ENCODE measurements around the gene SLC25A5.

The SLC25A5 gene

DNA sequence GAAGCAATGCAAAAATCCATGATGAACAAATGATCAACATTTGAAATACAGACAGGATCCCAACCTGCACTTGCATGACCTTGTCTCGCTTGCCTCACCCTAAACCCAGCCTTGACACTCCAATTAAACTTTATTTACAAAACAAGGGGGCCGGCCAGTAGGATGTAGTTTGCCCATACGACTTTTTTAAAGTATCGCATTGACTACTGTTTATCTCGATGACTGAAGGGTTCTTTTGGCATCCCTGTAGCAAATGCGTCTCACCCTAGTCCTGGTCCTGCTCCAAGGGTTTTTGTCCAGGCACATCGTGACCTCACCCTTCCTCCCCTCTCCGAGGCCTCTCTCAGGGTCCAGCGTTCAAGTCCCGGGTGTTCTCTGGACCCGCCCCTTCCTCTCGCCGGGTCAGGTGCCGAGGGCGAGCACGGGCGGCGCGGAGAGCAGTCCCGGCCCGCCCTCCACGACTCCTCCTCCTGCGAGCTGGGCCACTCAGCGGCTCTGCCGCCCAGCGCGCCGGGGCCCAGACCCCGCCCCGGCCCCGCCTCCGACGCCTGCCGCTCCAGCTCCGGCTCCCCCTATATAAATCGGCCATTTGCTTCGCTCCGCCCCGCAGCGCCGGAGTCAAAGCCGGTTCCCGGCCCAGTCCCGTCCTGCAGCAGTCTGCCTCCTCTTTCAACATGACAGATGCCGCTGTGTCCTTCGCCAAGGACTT is at the start of gene SLC25A5:
Gene SLC25A5, plus strand, starts transcription at position 603 of the 709 bp plus-strand sequence. Its CDS starts 72 bp downstream, at position 675.
- POLR2A ChIA-PET: interaction anchor here (0.6 to 1.2 kb wide), 10 partner anchors 13 to 232 kb away, joined by 3 to 7 read pairs (median 3); partner anchors contain the start of gene PGRMC1
- CTCF ChIA-PET: interaction anchor here (0.6 kb wide), 1 partner anchor 55 kb away, joined by 3 read pairs; no protein-coding TSS in a partner anchor

DNA sequence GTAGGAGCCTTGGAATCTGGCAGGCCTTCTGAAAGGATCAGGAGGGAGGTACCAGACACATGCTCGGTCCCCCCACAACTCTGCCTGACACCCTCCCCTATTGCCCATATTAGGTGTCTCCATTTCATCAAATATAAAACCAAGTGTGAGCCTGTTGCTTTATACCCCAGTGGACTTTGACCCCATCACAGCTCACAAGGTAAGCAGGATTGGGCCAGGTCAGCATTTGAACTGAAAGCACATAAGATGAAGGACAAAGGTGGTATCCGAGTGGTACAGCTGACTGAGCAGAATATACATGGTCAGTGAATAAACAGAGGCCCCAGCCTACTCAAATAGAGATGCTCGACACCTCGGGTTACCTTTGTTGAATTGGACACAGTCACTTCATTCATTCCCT is 49.1 kb upstream of the SLC25A5 start:
- POLR2A ChIA-PET: no interaction called here
- DNase-seq (ENCODE audit: extremely low spot score): no peak
- no peak for TF ChIP-seq FOXM1 (IDR thresholded peaks at IDR 0.05; ENCODE audit: borderline replicate concordance)
- no peak for TF ChIP-seq LEF1 (IDR thresholded peaks at IDR 0.05; ENCODE audit: borderline replicate concordance)
- TF ChIP-seq ELF4 (IDR thresholded peaks at IDR 0.05): no peak
- no peak for TF ChIP-seq NFRKB (IDR thresholded peaks at IDR 0.05)
- TF ChIP-seq ZNF384 (IDR thresholded peaks at IDR 0.05): no peak
- no peak for TF ChIP-seq ARNT (IDR thresholded peaks at IDR 0.05)
- TF ChIP-seq HDGF (IDR thresholded peaks at IDR 0.05; ENCODE audit: borderline replicate concordance): no peak
- no peak for TF ChIP-seq CTBP1 (IDR thresholded peaks at IDR 0.05; ENCODE audit: borderline replicate concordance)
- no peak for TF ChIP-seq FOXK2 (IDR thresholded peaks at IDR 0.05)
- CTCF ChIA-PET: interaction anchor here (1.0 kb wide), 1 partner anchor 71 kb away, joined by 3 read pairs; no protein-coding TSS in a partner anchor

More for the DNA sequence above, at the start of gene SLC25A5:
- TF ChIP-seq FOXA1 (IDR thresholded peaks at IDR 0.05): no peak
- TF ChIP-seq BHLHE40 (IDR thresholded peaks at IDR 0.05; ENCODE audit: borderline replicate concordance): no peak
- TF ChIP-seq NFRKB (IDR thresholded peaks at IDR 0.05): no peak
- TF ChIP-seq FOXK2 (IDR thresholded peaks at IDR 0.05): no peak
- no peak for TF ChIP-seq ZNF384 (IDR thresholded peaks at IDR 0.05)
- TF ChIP-seq CTBP1 (IDR thresholded peaks at IDR 0.05; ENCODE audit: borderline replicate concordance): no peak
- TF ChIP-seq SUZ12 (IDR thresholded peaks at IDR 0.05): no peak
- no peak for TF ChIP-seq ELF4 (IDR thresholded peaks at IDR 0.05)
- no peak for TF ChIP-seq HDGF (IDR thresholded peaks at IDR 0.05; ENCODE audit: borderline replicate concordance)
- no peak for TF ChIP-seq TARDBP (IDR thresholded peaks at IDR 0.05)
- TF ChIP-seq FOXM1 (IDR thresholded peaks at IDR 0.05; ENCODE audit: borderline replicate concordance): no peak
- TF ChIP-seq, protein P1, sequence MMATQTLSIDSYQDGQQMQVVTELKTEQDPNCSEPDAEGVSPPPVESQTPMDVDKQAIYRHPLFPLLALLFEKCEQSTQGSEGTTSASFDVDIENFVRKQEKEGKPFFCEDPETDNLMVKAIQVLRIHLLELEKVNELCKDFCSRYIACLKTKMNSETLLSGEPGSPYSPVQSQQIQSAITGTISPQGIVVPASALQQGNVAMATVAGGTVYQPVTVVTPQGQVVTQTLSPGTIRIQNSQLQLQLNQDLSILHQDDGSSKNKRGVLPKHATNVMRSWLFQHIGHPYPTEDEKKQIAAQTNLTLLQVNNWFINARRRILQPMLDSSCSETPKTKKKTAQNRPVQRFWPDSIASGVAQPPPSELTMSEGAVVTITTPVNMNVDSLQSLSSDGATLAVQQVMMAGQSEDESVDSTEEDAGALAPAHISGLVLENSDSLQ (IDR thresholded peaks at IDR 0.05): no peak; the same call in 1 of the 2 replicates
- no peak; the same call in 1 of the 2 replicates for TF ChIP-seq L3MBTL2 (conservative IDR thresholded peaks at IDR 0.05)
- peak; percentile 92 for DNase-seq (ENCODE audit: extremely low spot score)

DNA sequence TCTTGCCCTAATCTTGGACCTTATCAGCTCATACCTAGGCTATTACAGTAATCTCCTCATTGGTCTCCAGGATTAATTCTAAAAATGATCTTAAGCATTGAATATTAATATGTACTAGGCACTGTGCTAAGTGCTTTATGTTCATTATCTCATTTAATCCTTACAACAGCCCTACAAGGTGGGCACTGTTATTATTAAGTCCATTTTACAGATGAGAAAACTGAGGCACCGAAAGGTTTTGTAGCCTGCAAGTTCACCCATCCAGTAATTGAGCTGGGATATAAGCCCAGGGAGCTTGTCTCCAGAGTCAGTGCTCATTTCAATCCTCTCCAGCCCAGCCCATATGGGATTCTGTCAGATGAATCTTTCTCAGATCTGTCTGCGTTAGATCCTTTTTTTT is 48.3 kb upstream of the SLC25A5 start:
- POLR2A ChIA-PET: no interaction called here
- TF ChIP-seq ZNF384 (IDR thresholded peaks at IDR 0.05): no peak
- TF ChIP-seq ELF4 (IDR thresholded peaks at IDR 0.05): no peak
- no peak for TF ChIP-seq SP1 (IDR thresholded peaks at IDR 0.05)
- no peak for TF ChIP-seq HDGF (IDR thresholded peaks at IDR 0.05; ENCODE audit: borderline replicate concordance)
- DNase-seq (ENCODE audit: extremely low spot score): no peak
- CTCF ChIA-PET: no interaction called here

DNA sequence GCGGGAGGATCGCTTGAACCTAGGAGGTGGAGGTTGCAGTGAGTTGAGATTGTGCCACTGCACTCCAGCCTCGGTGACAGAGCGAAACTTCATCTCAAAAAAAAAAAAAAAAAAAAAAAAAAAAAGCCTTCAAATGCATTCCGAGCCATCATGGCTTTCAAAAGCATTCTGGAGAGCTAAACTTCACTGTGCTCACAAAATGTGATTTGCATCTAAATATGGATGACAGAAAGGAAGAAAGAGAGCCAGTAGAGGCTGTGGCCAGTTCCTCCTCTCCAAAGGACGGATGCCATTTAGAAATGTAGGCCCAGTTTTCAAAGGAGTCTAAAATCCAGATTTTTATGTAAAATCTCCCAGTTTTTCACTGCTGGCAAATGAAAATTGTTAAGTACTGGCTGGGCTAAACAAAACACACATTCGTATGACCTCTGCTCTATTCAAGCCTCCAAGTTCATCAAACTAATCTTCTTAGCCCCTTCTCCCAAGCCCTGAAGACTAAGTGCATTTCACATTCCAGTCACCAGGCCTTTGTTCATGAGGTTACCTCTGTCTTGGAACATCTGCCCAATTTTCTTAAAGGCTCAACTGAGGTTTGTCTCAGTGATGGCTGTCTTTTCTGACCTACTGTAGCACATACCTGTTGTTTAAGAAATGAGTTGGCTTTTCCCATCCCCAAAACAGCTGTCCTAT is 47.1 kb upstream of the SLC25A5 start:
- no peak for DNase-seq (ENCODE audit: extremely low spot score)
- CTCF ChIA-PET: interaction anchor here (0.6 kb wide), 1 partner anchor 77 kb away, joined by 4 read pairs; no protein-coding TSS in a partner anchor
- POLR2A ChIA-PET: no interaction called here
- TF ChIP-seq CTBP1 (IDR thresholded peaks at IDR 0.05; ENCODE audit: borderline replicate concordance) (no peak), FOXA1 (IDR thresholded peaks at IDR 0.05) (no peak), L3MBTL2 (conservative IDR thresholded peaks at IDR 0.05) (no peak), BHLHE40 (IDR thresholded peaks at IDR 0.05; ENCODE audit: borderline replicate concordance) (no peak), ARNT (IDR thresholded peaks at IDR 0.05) (no peak), FOXM1 (IDR thresholded peaks at IDR 0.05; ENCODE audit: borderline replicate concordance) (no peak), SUZ12 (IDR thresholded peaks at IDR 0.05) (no peak), LEF1 (IDR thresholded peaks at IDR 0.05; ENCODE audit: borderline replicate concordance) (no peak), SP1 (IDR thresholded peaks at IDR 0.05) (no peak), ELF4 (IDR thresholded peaks at IDR 0.05) (no peak), FOXK2 (IDR thresholded peaks at IDR 0.05) (no peak)
- TF ChIP-seq, protein P1 (IDR thresholded peaks at IDR 0.05): no peak

DNA sequence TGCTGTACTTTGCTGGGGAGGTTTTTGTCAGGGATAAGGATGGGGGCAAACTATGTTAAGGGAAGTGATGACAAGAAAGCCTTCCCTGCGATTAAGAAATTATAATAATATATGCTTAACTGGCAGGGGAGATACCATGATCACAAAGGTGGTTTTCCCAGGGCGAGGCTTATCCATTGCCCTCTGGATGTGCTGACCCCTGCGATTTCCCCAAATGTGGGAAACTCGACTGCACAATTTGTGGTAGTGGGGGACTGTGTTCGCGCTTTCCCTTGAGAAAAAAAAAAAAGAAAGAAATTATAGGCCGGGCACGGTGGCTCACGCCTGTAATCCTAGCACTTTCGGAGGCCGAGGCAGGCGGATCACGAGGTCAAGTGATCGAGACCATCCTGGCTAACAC is 44.6 kb upstream of the SLC25A5 start:
- ChIA-PET CTCF (no interaction called here), POLR2A (no interaction called here)
- no peak for DNase-seq (ENCODE audit: extremely low spot score)
- TF ChIP-seq, protein P1 (IDR thresholded peaks at IDR 0.05): no peak
- TF ChIP-seq ELF4 (IDR thresholded peaks at IDR 0.05): no peak
- TF ChIP-seq ZNF384 (IDR thresholded peaks at IDR 0.05): no peak
- TF ChIP-seq FOXK2 (IDR thresholded peaks at IDR 0.05): no peak
- TF ChIP-seq FOXM1 (IDR thresholded peaks at IDR 0.05; ENCODE audit: borderline replicate concordance): no peak
- TF ChIP-seq SUZ12 (IDR thresholded peaks at IDR 0.05): no peak
- TF ChIP-seq HDGF (IDR thresholded peaks at IDR 0.05; ENCODE audit: borderline replicate concordance): no peak
- no peak for TF ChIP-seq ARNT (IDR thresholded peaks at IDR 0.05)
- TF ChIP-seq LEF1 (IDR thresholded peaks at IDR 0.05; ENCODE audit: borderline replicate concordance): no peak
- TF ChIP-seq L3MBTL2 (conservative IDR thresholded peaks at IDR 0.05): no peak
- TF ChIP-seq SP1 (IDR thresholded peaks at IDR 0.05): no peak
- no peak for TF ChIP-seq NFRKB (IDR thresholded peaks at IDR 0.05)
- no peak for TF ChIP-seq FOXA1 (IDR thresholded peaks at IDR 0.05)
- TF ChIP-seq TARDBP (IDR thresholded peaks at IDR 0.05): no peak

DNA sequence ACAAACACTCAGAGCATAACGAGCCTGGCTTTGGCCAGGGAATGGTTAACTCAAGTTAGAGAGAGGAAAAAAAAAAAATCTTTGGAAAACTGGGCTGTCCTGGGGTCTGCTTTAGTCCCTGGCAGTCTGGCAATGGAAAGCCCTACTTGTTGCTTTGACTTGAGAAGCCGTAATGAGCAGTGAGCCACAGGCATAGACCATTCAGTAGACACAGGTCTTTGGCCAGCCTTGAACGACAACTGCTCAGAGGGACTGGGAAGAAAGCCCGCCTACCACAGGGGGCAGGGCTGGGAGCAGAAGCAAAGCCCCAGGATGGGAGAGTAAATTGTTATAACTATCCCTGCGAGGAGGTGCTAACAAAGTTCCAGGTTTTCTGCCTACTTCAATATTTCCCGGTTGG is 43.2 kb upstream of the SLC25A5 start:
- DNase-seq (ENCODE audit: extremely low spot score): no peak
- ChIA-PET POLR2A (no interaction called here), CTCF (no interaction called here)
- TF ChIP-seq ELF4 (IDR thresholded peaks at IDR 0.05): no peak
- TF ChIP-seq LEF1 (IDR thresholded peaks at IDR 0.05; ENCODE audit: borderline replicate concordance): no peak
- TF ChIP-seq SP1 (IDR thresholded peaks at IDR 0.05): no peak
- no peak for TF ChIP-seq NFRKB (IDR thresholded peaks at IDR 0.05)

Data from HEK293T (cell line).